ENCODE measurements around the gene DOK4.

Gene DOK4

GRCh38 chr16:57518922-57519321, 32.6 kb upstream of the DOK4 start:
- no peak for DNase-seq (ENCODE audit: low spot score)

GRCh38 chr16:57518520-57518919, 32.2 kb upstream of the DOK4 start:
- no peak for DNase-seq (ENCODE audit: low spot score)

- DNase-seq (ENCODE audit: low spot score), result no peak
Measured at GRCh38 chr16:57517397-57518367, 31.4 kb upstream of the DOK4 start.

- no peak for DNase-seq (ENCODE audit: low spot score)
Measured at GRCh38 chr16:57516773-57517172, 30.5 kb upstream of the DOK4 start.

GRCh38 chr16:57516176-57516725, 30.0 kb upstream of the DOK4 start:
- no peak for DNase-seq (ENCODE audit: low spot score)

GRCh38 chr16:57514791-57515600, 28.7 kb upstream of the DOK4 start:
- no peak for DNase-seq (ENCODE audit: low spot score)

GRCh38 chr16:57514371-57514770, 28.1 kb upstream of the DOK4 start:
- DNase-seq (ENCODE audit: low spot score), result no peak

GRCh38 chr16:57513371-57514102, 27.2 kb upstream of the DOK4 start:
- no peak for DNase-seq (ENCODE audit: low spot score)

- no peak for DNase-seq (ENCODE audit: low spot score)
Measured at GRCh38 chr16:57512296-57513001, 26.2 kb upstream of the DOK4 start.

- no peak for DNase-seq (ENCODE audit: low spot score)
Measured at GRCh38 chr16:57510016-57510871, 24.0 kb upstream of the DOK4 start.

- DNase-seq (ENCODE audit: low spot score), result no peak
Measured at GRCh38 chr16:57509231-57509923, 23.1 kb upstream of the DOK4 start.

- no peak for DNase-seq (ENCODE audit: low spot score)
Measured at GRCh38 chr16:57508035-57508425, 21.7 kb upstream of the DOK4 start.

GRCh38 chr16:57507136-57508034, 21.1 kb upstream of the DOK4 start:
- no peak for DNase-seq (ENCODE audit: low spot score)

GRCh38 chr16:57505169-57505568, 18.9 kb upstream of the DOK4 start:
- no peak for DNase-seq (ENCODE audit: low spot score)

GRCh38 chr16:57504491-57504890, 18.2 kb upstream of the DOK4 start:
- DNase-seq (ENCODE audit: low spot score), result no peak

- no peak for DNase-seq (ENCODE audit: low spot score)
Measured at GRCh38 chr16:57504001-57504400, 17.7 kb upstream of the DOK4 start.

GRCh38 chr16:57503366-57503765, 17.1 kb upstream of the DOK4 start:
- no peak for DNase-seq (ENCODE audit: low spot score)

GRCh38 chr16:57502048-57502775, 15.9 kb upstream of the DOK4 start:
- no peak for DNase-seq (ENCODE audit: low spot score)
